Iris pigment epithelial cell (primary cell): ENCODE results near the gene CHRM4.
A peak's percentile ranks its signal among the peaks of the same experiment; 100 is the strongest.

Source experiments
- DNase-seq: peaks from one replicate; pipeline ENCODE4 v3.0.0-alpha.2; 2011; ENCODE audit warnings: low read depth

CHRM4 gene

GRCh38 chr11:46347637-46348311 lies 43.8 kb downstream of the CHRM4 start:
- DNase-seq: no peak

DNA sequence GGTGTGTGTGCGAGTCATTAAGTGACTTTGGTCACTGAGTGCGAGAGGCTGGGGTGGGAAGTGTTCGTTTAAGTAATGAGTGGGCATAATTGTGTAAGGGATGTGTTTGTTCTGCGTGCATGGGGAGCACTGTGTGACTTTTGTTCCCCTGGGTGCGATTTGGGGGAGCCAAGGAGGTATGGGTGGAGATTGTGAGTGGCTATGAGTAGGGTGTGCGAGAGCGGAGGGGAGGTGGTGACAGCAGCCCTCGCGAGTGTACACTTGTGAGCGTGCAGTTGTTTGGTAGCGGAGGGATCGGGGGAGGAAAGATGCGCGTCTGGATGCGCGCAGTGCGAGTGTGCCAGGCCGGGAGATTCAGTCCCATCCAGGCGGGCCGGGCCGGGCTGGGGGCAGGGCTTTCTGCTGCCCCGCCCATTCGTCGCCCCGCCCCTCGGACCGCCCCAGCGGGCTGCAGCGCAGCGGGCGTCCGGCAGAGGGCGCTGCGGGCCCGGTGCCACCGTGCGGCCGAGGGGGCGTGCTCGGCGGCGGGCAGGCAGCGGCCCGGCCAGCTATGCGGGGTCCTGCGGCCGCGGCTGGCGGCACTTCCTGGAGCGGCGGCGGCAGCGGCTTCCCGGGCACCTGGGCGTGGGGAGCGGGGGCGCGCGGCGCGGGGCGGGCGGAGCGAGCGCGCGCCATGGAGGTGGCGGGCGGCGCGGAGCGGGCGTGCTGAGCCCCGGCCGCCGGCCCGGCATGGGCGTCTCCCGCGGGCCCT lies 44.5 kb downstream of the CHRM4 start, which contains the start of gene DGKZ:
DGKZ (plus strand) TSS at position 578 of the 751 bp plus-strand sequence. CDS start 197 bp downstream, outside the sequence.
- DNase-seq: peak; percentile 73

DNA sequence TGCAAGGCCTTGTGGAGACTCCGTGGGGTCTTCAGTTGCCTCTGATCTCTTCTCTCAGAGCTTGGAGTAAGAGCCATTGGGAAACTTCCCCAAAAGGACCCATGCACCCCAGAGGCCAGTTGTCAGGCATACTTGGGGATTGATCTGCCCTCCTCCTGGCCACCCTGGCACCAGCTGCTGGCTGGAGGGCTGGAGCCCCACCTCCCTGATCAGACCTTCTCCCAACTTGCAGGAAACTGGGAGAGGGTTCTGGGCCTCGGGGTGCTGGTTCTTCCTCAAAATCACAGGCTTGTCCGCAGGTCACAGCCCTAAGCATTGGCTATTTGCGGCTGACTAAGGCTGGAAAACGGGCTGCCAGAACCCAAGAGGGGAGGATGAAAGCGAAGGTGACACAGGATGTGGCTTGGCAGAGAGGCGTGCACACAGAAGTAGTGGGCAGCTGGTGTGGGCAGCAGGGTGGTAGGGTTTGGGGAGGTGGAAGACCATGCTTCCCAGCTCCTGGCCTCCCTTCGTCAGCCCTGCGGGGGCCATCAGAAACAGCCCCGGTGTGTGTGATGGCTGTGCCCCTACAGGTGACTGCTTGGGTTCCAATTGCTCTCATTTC lies 45.6 kb downstream of the CHRM4 start:
- DNase-seq: no peak

GRCh38 chr11:46345131-46345597 lies 46.4 kb downstream of the CHRM4 start:
- no peak for DNase-seq

- no peak for DNase-seq
Observed at GRCh38 chr11:46343520-46343919, 48.1 kb downstream of the CHRM4 start.

- DNase-seq: peak; percentile 41
Observed at GRCh38 chr11:46342239-46342638, 49.3 kb downstream of the CHRM4 start.

- DNase-seq: no peak
Observed at GRCh38 chr11:46341454-46341853, 50.1 kb downstream of the CHRM4 start.

GRCh38 chr11:46339816-46340215 lies 51.8 kb downstream of the CHRM4 start:
- DNase-seq: peak; percentile 50

DNA sequence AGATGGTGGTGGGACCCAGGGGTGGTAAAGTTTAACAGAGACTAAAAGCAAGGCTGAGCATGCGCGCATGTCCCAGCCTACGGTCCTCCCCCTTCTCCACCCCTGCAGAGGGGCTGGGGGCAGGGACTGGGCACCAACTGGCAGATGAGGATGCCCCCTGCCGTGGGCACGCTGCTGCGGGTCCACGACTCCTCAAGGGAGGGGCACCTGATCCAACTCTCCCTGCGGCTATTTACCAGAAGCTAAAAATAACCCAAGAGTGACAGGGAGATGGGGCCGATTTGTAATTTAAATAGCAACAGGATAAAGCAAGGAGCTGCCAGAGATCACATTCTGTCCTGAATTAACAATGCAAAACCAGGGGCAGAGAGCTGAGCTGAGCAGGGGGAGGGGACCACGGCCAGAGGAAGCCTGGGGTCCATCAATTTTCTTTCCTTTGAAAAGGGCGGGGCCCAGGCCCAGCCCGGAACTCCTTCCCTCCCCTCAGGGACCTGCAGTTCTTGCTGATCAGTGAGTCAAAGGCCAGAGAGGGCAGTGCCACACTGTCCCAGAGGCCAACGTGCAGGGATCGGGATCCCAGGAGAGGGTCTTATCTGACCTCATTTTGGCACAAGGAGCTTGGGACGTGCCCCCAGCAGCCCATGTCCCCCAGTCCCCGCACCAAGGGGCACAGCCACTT lies 52.4 kb downstream of the CHRM4 start:
- DNase-seq: no peak

GRCh38 chr11:46338636-46338987 lies 53.0 kb downstream of the CHRM4 start:
- peak; percentile 67 for DNase-seq

DNA sequence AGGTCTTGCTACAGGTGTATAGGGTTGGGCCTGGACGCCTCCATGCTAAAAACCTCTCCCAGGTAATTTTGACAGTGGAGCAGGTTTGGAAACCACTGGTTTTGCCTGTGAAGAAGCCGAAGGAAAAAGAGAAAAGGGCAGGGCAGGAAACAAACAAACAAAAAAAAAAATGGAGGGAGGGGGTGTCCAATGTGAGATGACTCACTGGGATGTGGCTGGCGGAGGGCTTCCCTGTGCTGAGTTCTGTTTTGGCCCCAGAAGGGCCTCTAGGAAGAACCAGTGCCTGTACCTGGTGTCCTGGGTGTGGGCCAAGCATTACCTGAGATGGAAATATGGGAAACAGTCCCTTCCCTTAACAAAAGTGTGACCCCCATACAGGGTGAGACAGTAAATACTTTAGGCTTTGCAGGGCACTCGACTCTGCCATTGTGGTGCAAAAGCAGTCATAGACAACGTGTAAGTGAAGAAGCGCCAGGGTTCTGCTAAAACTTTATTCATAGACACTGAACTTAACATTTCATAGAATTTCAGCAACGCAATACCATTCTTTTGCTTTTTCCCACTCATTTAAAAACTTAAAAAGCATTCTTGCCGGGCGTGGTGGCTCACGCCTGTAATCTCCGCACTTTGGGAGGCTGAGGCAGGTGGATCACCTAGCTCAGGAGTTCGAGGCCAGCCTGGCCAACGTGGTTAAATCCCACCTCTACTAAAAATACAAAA lies 53.8 kb downstream of the CHRM4 start:
- DNase-seq: no peak

DNA sequence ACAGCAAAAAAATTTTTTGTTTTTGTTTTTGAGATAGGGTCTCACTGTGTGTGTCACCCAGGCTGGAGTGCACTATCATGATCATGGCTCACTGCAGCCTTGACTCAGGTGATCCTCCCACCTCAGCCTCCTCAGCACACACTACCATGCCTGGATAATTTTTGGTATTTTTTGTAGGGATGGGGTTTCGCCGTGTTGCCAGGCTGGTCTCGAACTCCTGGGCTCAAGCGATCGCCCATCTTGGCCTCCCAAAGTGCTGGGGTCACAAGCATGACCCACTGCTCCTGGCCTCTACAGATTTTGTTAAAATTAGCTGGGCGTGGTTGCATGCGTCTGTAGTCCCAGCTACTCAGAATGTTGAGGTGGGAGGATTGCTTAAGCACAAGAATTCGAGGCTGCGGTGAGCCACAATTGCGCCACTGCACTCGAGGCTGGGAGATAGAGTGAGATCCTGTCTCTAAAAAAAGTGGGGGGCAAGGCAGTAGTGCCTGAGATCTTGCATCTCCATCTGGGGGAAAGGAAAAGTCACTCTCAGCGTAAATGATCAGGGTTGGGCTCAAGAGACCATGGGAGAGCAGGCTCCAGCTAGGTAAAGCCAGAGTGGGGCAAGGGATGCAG lies 54.9 kb downstream of the CHRM4 start:
- DNase-seq: peak; percentile 89

- no peak for DNase-seq
Observed at GRCh38 chr11:46335890-46336562, 55.5 kb downstream of the CHRM4 start.

DNA sequence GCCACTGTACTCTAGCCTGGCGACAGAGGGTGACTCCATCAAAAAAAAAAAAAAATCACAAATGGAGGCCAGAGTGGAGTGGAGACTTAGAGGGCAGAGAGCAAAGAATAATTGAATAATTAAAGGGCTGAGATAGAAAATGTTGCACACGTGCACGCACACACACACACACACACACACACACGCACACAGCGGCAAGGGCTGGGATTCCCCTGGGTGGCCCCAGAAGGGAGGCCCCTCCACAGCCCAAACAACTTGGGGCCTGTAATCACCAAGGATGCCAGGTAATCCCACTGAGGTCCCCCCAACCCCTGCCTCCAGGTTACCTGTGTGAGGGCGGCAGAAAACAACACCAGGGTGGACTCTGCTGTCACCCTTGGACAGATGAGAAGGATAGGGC lies 56.3 kb downstream of the CHRM4 start:
- no peak for DNase-seq

DNA sequence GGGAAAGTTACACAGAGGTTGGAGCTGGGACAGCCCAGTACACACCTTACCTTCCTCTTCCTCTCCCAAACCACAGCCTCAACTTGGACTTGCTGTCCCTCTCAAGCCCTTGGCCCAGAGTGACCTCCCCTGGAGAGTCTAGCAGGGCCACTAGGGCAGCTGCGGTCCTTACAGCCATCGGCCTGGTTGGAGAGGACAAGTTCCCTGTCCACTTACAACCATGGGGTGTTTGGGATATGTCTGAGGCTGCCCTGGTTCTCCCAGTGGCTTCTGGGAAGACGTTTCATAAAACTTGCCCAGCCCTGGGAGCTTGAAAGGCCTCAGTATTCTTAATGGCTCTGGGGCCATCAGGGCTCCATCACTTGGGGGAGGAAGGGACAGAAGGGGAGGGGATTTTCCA lies 57.4 kb downstream of the CHRM4 start:
- DNase-seq: no peak
